Measurements from ENCODE around the gene WNK4.

The WNK4 gene

DNA sequence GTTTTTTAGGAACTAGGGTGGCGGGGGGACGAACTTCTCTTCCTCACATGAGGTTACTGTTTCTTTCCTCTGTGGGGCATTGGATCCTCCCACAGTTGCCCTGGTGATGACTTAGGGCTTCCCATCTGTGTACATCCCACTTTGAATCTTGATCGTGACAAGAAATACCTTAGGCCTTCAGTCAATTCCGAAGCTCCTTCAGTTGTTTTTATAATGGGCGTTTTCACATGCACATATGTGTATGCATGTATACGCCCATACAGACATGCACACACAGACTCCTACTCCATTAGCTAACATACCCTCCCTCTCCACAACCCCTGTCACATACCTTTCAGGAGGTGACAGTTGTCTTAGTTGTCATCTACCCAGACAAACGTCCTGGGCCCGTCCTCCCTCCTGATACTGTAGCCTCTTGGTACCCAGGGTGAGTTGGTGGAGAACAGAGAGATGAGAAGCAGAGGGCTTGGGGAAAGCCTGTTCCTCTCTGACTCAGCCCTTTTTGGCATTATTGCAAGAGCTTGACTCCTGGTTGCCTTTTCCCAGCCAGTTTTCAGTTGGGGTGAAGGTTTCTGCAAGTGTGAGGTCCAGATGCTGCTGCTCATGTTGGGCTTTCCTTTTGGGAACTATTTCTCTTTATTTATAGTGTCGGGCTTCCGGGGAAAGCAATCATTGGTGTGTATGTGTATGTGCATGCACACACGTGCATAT lies 61.7 kb downstream of the WNK4 start:
- no peak for DNase-seq (ENCODE audit: low read depth)

DNA sequence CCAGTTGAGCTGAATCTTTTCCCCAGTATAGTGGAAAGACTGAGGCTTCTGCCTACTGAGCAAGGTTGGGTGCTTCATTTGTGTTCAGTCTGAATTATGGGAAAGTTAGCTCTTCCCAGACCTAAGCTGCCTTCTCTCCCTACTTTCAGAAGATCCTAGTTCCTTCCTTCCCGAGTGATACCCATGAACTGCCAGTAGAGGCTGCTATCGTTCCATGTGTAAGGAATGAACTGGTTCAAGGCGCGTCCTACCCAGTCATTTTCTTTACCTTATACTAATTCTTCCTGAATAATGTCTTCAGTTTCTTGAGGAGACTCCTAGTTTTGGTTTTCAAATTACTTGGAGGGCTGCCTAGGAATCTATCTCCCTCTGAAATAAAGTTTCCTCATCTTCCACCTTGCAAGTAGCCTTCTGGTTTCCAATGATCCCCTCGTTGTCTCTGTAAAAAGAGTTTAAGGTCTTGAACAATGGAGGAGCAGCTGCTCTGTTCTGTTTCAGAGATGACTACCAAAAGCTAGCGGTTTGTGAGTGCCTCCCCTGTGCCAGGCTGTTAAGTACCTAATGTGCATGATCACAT lies 63.0 kb downstream of the WNK4 start:
- no peak for DNase-seq (ENCODE audit: low read depth)

DNA sequence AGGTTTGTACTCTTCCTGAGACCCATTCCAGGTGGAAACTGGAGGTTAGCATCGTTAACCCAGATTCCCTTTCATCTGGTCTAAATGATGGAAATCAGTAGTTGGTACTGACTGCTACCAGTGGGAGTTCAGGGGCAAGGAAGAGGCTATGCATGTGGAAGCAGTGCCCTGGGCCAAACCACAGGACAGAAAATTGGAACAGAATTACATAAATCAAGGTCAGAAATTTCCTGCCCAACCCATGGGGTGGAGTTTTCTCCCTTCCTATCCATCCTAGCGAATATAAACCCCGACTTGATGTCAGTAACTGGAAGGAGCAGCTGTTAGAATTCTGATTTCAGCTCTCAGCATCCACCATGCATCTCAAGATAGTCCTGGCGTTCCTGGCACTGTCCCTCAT lies 63.9 kb downstream of the WNK4 start, which contains the start of gene AOC2:
Gene AOC2, plus strand, starts transcription at position 310 of the 400 bp plus-strand sequence. Its CDS starts 47 bp downstream, at position 357.
- no peak for DNase-seq (ENCODE audit: low read depth)

DNA sequence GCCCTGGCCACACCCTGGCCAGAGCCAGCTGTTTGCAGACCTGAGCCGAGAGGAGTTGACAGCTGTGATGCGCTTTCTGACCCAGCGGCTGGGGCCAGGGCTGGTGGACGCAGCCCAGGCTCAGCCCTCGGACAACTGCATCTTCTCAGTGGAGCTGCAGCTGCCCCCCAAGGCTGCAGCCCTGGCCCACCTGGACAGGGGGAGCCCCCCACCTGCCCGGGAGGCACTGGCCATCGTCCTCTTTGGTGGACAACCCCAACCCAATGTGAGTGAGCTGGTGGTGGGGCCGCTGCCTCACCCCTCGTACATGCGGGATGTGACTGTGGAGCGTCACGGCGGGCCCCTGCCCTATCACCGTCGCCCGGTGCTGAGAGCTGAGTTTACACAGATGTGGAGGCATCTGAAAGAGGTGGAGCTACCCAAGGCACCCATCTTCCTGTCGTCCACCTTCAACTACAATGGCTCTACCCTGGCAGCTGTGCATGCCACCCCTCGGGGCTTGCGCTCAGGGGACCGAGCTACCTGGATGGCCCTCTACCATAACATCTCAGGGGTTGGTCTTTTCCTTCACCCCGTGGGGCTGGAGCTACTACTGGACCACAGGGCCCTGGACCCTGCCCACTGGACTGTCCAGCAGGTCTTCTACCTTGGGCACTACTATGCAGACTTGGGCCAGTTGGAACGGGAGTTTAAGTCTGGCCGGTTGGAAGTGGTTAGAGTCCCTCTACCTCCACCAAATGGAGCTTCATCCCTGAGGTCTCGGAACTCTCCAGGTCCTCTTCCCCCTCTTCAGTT lies 64.5 kb downstream of the WNK4 start:
- no peak for DNase-seq (ENCODE audit: low read depth)

DNA sequence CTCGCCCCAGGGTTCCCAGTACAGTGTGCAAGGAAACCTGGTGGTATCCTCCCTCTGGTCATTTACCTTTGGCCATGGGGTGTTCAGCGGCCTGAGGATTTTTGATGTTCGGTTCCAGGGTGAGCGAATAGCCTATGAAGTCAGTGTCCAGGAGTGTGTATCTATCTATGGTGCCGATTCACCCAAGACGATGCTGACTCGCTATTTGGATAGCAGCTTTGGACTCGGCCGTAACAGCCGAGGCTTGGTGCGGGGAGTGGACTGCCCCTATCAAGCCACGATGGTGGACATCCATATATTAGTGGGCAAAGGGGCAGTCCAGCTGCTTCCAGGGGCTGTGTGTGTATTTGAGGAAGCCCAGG lies 65.1 kb downstream of the WNK4 start:
- no peak for DNase-seq (ENCODE audit: low read depth)

DNA sequence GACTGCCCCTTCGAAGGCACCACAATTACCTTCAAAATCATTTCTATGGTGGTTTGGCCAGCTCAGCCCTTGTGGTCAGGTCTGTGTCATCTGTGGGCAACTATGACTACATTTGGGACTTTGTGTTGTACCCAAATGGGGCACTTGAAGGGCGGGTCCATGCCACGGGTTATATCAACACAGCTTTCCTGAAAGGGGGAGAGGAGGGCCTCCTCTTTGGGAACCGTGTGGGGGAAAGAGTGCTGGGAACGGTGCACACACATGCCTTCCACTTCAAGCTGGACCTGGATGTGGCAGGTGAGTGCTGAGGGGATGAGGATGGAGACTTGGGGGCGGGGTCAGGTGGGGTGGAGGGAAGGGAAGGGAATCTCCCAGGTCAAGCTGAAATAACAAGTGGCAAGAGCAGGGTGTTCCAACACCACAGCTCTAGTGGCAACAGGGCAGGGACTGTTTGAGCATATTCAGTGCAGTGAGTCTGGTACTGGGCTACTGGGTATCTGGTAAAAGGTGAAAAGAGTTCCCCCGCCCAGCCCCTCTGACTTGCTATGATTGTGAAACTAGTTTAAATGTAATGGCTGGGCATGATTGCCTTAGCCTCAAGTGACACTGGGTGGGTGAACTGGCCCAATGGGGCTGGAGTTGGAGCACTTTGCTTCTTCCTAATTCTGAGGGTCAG lies 65.6 kb downstream of the WNK4 start:
- no peak for DNase-seq (ENCODE audit: low read depth)

Data from activated gamma-delta T cell treated with anti-CD3 and anti-CD28 coated beads, Interleukin-2, amount 50 U/mL, for 16 hours (primary cell).